H1 (cell line): ENCODE results near the gene GARNL3. TPM values are rescaled to one million over a fixed set of nuclear protein-coding genes. Genes with fewer than 3 reads are reported as not detected.

Experiments used
- CREB1 ChIP-seq: IDR thresholded peaks from 2 replicates; pipeline ENCODE4 v1.6.1; 2012; ENCODE audit warnings: inconsistent platforms
- FOSL1 ChIP-seq: IDR thresholded peaks from 2 replicates; pipeline ENCODE4 v1.6.1; 2011; ENCODE audit warnings: mild to moderate bottlenecking, low read depth, low read length, moderate library complexity; ENCODE audit not compliant: insufficient read depth
- KDM4A ChIP-seq: IDR thresholded peaks from one replicate; pipeline ENCODE4 v1.7.1; 2012; ENCODE audit warnings: low read depth, mild to moderate bottlenecking, moderate library complexity, low read length, inconsistent platforms; ENCODE audit not compliant: severe bottlenecking
- TAF7 ChIP-seq: optimal IDR thresholded peaks from 2 replicates; pipeline ENCODE3; 2011; ENCODE audit warnings: low read depth, mild to moderate bottlenecking, inconsistent platforms, low read length, moderate library complexity, borderline replicate concordance
- ZNF274 ChIP-seq: IDR thresholded peaks from 2 replicates; pipeline ENCODE4 v1.7.0; 2012; ENCODE audit warnings: low read length, borderline replicate concordance; ENCODE audit errors: extremely low read depth
- polyA plus RNA-seq, 7 experiments: library from polyadenylated mRNA; depleted of rRNA in 3 of 7; stranded (reverse) in 5 of 7; unstranded in 2 of 7; fragments of >200 nt in 5 of 7; fragments of 200-250 nt in 2 of 7; gene quantifications; 1 replicate in 5 of 7; 2 replicates in 1 of 7; 4 replicates in 1 of 7; pipeline versions ENCODE4 v1.2.1 to v1.2.3, GENCODE V29; 2011 to 2013; ENCODE audit warnings: missing spikeins in 2 of 7, mixed read lengths in 2 of 7
- total RNA-seq: library from RNA; stranded (reverse); fragmentation: NEBNext Ultra II Directional; extraction: Animal tissue kit (Norgen Biotek cat#: 25700); gene quantifications from 2 replicates; pipeline ENCODE4 v1.2.1, GENCODE V29; 2021
- TF ChIP-seq, protein P1 (sequence below): fragments of 300-600 bp; sonication (generic); IDR thresholded peaks from 2 replicates; pipeline ENCODE4 v1.7.1; 2012; ENCODE audit warnings: low read length, moderate library complexity, mild to moderate bottlenecking, inconsistent platforms; ENCODE audit not compliant: insufficient replicate concordance
- TF ChIP-seq, protein P2 (sequence below): IDR thresholded peaks from 2 replicates; pipeline ENCODE4 v1.6.1; 2012; ENCODE audit warnings: inconsistent platforms

The GARNL3 gene
- total and polyA plus RNA-seq, 2 of the 8 experiments (the other 6 are each of a cell fraction or from before 2014, with no cell fraction given) = 6.5 to 18.3 TPM

DNA sequence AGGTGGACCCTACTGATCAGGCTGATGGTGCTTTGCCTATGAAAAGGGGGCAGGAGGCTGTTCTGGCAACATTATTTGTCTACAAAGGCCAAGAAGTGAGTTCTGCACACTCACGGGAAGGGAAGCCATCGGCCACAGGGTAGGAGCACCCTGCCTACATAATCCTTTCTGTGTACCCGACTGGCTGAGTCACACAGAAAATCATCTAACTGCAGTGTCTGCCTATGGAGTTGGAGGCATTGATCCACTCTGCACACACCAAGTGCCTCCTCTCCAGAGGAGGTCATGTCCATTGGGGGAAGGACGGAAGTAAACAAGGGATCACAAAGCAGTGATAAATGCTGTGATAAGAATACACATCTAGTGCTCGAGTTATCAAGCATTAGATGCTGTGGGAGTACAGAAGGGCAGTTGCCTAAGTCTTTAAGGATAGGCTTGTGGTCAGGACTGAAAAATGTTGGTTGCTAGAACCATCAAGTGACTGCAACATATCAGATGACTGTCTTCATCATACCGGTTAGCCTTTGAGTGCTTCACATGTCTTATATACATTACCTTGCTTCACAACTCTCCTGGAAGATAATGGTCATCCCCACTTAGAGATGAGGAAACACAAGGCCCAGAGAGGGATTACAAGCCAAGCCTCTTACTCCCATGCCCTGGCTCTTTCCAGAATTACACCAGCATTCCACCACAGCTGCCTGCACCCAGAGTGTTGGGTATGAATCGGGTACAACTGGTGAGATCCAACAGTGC, 131.1 kb downstream of the GARNL3 start (continued):
- TF ChIP-seq, protein P1, sequence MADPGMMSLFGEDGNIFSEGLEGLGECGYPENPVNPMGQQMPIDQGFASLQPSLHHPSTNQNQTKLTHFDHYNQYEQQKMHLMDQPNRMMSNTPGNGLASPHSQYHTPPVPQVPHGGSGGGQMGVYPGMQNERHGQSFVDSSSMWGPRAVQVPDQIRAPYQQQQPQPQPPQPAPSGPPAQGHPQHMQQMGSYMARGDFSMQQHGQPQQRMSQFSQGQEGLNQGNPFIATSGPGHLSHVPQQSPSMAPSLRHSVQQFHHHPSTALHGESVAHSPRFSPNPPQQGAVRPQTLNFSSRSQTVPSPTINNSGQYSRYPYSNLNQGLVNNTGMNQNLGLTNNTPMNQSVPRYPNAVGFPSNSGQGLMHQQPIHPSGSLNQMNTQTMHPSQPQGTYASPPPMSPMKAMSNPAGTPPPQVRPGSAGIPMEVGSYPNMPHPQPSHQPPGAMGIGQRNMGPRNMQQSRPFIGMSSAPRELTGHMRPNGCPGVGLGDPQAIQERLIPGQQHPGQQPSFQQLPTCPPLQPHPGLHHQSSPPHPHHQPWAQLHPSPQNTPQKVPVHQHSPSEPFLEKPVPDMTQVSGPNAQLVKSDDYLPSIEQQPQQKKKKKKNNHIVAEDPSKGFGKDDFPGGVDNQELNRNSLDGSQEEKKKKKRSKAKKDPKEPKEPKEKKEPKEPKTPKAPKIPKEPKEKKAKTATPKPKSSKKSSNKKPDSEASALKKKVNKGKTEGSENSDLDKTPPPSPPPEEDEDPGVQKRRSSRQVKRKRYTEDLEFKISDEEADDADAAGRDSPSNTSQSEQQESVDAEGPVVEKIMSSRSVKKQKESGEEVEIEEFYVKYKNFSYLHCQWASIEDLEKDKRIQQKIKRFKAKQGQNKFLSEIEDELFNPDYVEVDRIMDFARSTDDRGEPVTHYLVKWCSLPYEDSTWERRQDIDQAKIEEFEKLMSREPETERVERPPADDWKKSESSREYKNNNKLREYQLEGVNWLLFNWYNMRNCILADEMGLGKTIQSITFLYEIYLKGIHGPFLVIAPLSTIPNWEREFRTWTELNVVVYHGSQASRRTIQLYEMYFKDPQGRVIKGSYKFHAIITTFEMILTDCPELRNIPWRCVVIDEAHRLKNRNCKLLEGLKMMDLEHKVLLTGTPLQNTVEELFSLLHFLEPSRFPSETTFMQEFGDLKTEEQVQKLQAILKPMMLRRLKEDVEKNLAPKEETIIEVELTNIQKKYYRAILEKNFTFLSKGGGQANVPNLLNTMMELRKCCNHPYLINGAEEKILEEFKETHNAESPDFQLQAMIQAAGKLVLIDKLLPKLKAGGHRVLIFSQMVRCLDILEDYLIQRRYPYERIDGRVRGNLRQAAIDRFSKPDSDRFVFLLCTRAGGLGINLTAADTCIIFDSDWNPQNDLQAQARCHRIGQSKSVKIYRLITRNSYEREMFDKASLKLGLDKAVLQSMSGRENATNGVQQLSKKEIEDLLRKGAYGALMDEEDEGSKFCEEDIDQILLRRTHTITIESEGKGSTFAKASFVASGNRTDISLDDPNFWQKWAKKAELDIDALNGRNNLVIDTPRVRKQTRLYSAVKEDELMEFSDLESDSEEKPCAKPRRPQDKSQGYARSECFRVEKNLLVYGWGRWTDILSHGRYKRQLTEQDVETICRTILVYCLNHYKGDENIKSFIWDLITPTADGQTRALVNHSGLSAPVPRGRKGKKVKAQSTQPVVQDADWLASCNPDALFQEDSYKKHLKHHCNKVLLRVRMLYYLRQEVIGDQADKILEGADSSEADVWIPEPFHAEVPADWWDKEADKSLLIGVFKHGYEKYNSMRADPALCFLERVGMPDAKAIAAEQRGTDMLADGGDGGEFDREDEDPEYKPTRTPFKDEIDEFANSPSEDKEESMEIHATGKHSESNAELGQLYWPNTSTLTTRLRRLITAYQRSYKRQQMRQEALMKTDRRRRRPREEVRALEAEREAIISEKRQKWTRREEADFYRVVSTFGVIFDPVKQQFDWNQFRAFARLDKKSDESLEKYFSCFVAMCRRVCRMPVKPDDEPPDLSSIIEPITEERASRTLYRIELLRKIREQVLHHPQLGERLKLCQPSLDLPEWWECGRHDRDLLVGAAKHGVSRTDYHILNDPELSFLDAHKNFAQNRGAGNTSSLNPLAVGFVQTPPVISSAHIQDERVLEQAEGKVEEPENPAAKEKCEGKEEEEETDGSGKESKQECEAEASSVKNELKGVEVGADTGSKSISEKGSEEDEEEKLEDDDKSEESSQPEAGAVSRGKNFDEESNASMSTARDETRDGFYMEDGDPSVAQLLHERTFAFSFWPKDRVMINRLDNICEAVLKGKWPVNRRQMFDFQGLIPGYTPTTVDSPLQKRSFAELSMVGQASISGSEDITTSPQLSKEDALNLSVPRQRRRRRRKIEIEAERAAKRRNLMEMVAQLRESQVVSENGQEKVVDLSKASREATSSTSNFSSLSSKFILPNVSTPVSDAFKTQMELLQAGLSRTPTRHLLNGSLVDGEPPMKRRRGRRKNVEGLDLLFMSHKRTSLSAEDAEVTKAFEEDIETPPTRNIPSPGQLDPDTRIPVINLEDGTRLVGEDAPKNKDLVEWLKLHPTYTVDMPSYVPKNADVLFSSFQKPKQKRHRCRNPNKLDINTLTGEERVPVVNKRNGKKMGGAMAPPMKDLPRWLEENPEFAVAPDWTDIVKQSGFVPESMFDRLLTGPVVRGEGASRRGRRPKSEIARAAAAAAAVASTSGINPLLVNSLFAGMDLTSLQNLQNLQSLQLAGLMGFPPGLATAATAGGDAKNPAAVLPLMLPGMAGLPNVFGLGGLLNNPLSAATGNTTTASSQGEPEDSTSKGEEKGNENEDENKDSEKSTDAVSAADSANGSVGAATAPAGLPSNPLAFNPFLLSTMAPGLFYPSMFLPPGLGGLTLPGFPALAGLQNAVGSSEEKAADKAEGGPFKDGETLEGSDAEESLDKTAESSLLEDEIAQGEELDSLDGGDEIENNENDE = no peak
- TF ChIP-seq ZNF274 (no peak), CREB1 (no peak), KDM4A (no peak), FOSL1 (no peak), TAF7 (no peak)
- TF ChIP-seq, protein P2, sequence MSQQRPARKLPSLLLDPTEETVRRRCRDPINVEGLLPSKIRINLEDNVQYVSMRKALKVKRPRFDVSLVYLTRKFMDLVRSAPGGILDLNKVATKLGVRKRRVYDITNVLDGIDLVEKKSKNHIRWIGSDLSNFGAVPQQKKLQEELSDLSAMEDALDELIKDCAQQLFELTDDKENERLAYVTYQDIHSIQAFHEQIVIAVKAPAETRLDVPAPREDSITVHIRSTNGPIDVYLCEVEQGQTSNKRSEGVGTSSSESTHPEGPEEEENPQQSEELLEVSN = no peak
